Subcutaneous adipose tissue (tissue), 4 donors: ENCODE measurements around the gene HOXB2. TPM values are rescaled to one million over a fixed set of nuclear protein-coding genes. Genes with fewer than 3 reads are reported as not detected.

Experiments
- total RNA-seq, 4 donors: library from RNA; depleted of rRNA; stranded (reverse); fragments of >200 nt; gene quantifications; one replicate each; pipeline ENCODE4 v1.1.0, GENCODE V29; 2016
- TF ChIP-seq, protein P1 (sequence below): fragments of 450-650 bp; IDR thresholded peaks from one replicate; pipeline ENCODE4 v1.5.1; 2016; ENCODE audit warnings: low read depth, mild to moderate bottlenecking, control low read depth, antibody characterized with exemption, moderate library complexity

HOXB2 gene
- total RNA-seq, 4 donors from 2014 or later = 12.1 to 21.1 (median 13.7) TPM

DNA sequence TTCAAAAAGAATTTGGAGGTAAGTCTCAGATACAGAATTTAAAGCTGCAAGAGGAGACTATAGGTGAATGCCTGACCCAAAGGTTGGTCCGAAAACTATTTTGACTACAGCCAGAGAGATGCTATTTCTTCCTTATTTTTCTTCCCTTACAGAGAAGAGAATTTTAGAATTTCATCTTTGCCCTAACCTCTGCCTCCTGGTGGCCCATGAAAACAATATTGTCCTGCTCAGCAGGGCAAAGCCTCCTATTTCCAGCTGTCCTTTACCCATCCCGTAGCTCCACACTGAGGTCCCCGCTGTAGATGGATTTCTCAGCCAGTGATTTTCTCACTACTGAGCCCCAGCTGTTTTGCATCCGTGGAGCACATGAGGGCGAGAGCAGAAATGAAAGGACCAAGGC, 38.7 kb downstream of the HOXB2 start:
- TF ChIP-seq, protein P1, sequence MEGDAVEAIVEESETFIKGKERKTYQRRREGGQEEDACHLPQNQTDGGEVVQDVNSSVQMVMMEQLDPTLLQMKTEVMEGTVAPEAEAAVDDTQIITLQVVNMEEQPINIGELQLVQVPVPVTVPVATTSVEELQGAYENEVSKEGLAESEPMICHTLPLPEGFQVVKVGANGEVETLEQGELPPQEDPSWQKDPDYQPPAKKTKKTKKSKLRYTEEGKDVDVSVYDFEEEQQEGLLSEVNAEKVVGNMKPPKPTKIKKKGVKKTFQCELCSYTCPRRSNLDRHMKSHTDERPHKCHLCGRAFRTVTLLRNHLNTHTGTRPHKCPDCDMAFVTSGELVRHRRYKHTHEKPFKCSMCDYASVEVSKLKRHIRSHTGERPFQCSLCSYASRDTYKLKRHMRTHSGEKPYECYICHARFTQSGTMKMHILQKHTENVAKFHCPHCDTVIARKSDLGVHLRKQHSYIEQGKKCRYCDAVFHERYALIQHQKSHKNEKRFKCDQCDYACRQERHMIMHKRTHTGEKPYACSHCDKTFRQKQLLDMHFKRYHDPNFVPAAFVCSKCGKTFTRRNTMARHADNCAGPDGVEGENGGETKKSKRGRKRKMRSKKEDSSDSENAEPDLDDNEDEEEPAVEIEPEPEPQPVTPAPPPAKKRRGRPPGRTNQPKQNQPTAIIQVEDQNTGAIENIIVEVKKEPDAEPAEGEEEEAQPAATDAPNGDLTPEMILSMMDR = no peak

DNA sequence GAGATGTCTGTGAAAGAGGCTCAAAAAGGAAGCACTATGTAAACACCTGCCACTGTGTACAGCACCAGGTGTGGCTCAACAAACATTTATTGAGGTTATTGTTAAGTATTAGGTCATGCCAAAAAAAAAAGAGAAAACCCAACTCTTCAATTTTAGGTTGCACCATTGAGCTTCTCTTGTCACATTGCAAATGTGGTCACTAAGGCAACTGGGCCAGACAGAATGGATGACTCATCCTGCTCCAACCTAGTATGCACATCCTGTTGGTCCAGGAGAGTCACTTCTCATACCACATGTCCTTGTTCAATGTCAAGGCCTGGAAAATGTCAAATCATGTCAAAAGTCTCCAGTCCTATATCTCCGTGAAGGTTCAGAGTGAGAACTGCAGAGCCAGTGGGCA, 39.1 kb downstream of the HOXB2 start:
- TF ChIP-seq, protein P1 = no peak

DNA sequence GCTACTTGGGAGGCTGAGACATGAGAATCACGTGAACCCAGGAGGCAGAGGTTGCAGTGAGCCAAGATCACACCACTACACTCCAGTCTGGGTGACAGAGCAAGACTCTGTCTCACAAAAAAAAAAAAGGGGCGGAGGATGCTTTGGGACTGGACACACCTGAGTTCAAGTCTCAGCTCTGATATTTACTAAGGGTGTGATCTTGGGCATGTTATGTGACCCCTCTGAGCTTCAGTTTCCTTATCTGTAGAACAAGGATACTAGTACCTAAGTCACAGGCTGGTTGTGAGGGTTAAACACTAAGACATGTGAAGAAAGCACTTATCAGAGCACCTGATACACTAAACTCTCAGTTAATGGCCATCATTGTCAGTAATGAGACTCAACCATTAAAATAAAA, 40.0 kb downstream of the HOXB2 start:
- TF ChIP-seq, protein P1 = no peak

DNA sequence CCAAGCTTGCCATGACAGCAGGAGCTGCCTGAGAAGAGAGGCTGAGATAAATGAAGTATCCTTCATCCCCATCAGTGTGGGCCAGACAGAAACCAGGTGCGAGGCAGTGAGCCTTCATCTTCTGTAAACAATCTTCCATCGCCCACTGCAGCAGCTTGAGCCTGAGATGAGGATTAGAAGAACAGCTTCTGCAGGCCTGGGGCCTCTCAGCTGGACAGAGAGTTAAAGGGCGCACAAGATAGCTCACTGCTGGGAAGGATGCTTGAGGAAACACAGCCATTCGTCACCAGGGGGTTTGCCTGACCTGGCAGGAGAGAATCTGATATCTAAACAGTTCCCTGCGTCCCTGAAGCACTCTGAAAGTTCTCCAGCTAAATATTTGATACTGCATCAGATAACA, 41.2 kb downstream of the HOXB2 start:
- TF ChIP-seq, protein P1 = no peak

DNA sequence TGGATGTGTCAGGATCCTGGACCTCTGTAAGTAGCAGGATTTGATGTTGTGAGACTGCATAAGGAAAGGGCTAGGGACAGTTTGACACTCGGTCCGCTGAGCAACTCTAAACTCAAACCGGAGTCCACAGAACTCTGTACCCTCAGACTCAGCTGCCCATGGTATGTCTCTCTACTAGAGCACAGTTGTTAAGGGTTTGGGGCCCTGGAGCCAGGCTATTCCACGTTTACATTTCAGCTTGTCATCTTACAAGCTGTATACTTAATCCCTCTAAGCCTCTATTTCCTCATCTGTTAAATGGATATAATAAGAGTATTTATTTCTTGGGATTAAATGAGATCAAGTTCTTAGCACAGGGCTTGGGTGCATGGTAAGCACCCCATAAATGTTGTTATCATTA, 42.0 kb downstream of the HOXB2 start:
- TF ChIP-seq, protein P1 = no peak

DNA sequence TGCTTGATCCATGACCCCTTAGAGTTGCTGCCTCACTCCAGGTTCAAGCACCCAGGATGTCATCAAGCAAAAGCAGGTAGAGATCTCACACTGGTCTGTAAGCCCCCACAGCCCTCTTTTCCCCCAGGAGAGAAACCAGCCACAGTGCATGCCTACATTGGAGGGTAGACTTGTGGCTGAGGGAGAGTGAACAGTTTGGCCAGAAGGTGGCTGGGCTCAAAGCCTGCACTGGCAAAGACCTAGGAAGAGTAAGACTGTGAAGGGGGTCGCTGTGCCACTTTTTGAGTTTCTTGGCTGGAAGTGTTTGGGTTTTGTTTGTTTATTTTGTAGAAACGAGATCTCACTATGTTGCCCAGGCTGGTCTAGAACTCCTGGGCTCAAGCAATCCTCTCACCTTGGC, 42.6 kb downstream of the HOXB2 start:
- TF ChIP-seq, protein P1 = no peak

DNA sequence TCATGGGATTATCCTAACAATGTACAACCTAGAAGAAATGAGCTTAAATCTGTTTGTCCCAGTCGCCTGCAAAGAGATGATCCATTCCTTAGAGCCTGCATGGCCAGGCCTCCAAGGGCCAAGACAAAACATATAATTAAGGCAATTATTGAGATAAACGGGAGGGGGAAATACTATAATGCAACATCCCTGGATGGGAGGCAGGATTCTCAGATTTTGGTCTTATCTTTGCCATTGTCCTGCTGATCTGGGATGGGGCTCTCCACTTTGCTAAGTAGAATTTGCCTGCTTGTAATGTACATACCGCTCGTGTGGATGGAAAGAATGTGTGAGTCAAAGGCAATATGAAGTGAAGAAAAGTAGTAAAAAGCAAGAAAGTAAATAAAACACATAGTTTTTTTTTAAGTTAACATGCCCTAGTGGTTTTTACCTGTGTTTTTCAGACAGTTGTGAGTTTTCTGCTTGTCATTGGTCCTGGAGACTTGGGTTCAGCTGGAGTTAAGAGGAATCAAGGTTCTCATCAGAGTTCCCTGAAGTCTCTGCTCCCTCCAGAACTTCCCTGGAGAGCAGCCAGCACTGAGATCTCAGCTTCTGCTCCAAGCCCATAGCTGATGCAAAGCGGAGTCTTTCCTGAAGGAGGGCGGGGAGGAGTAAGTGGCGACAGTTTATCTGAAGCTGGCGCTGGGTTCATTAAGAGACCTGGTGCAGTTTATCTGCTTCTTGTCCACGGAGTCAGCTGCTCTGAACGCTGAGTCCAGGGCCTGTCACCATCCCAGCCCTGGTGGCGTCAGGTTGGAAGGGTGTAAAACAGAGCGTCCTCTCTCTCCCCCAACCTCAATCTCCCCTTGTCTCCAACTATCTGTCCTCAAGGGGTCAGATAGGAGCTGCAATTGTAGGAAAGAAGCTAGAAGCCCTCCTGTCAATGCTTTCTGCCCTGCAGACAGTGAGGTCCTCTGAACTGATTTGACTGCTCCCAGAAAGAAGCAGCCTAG, 44.2 kb downstream of the HOXB2 start:
- TF ChIP-seq, protein P1 = no peak
